ENCODE results near the gene RASAL2. TPM values are rescaled to one million over a fixed set of nuclear protein-coding genes. Genes with fewer than 3 reads are reported as not detected.

RASAL2 gene
- polyA plus RNA-seq, 1 experiment, result 27.7 TPM

GRCh38 chr1:178101266-178101630, 7.3 kb downstream of the RASAL2 start:
- no peak for DNase-seq (ENCODE audit: low read depth)
- Histone ChIP-seq H3K27me3 (ENCODE audit: control insufficient read depth, insufficient read depth, low read length) (no peaks in the 10 kb centered on the region), H3K36me3 (ENCODE audit: control insufficient read depth, insufficient read depth, low read length) (no peaks in the 10 kb centered on the region), H3K4me3 (ENCODE audit: low read depth, low read length) (no peak overlapping the region)
- ChIA-PET CTCF (no interaction called here), POLR2A (no interaction called here)
- no peak for TF ChIP-seq CTCF (IDR thresholded peaks at IDR 0.05; ENCODE audit: insufficient read depth, low read depth, low read length)

DNA sequence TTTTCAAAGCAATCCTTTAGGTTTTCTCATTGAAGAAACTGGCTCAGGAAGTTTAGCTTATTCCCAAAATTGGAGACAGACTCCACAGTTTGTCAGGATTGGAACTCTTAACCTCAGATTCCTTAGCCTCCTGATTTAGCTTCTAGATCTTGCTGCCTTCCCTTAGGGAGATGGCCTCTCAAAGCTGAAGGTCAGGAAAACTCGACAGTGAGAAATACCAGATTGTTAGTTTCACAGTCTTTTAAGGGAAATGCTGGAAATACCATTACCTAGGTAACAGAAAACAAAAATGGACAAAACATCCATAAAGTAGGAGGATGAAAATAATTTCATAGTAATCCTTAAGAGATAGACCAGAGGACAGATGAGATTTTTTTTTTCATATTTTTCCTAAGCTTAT, 7.8 kb downstream of the RASAL2 start:
- DNase-seq (ENCODE audit: low read depth), result no peak
- POLR2A ChIA-PET, result no interaction called here
- no peak overlapping the region for H3K4me3 ChIP-seq (ENCODE audit: low read depth, low read length)
- H3K36me3 ChIP-seq (ENCODE audit: control insufficient read depth, insufficient read depth, low read length), result no peaks in the 10 kb centered on the region
- TF ChIP-seq CTCF (IDR thresholded peaks at IDR 0.05; ENCODE audit: insufficient read depth, low read depth, low read length), result no peak
- CTCF ChIA-PET, result no interaction called here
- H3K27me3 ChIP-seq (ENCODE audit: control insufficient read depth, insufficient read depth, low read length), result no peaks in the 10 kb centered on the region

- DNase-seq (ENCODE audit: low read depth), result no peak
- H3K36me3 ChIP-seq (ENCODE audit: control insufficient read depth, insufficient read depth, low read length), result no peaks in the 10 kb centered on the region
- no peak for TF ChIP-seq CTCF (IDR thresholded peaks at IDR 0.05; ENCODE audit: insufficient read depth, low read depth, low read length)
- CTCF ChIA-PET, result no interaction called here
- POLR2A ChIA-PET, result no interaction called here
- no peaks in the 10 kb centered on the region for H3K27me3 ChIP-seq (ENCODE audit: control insufficient read depth, insufficient read depth, low read length)
- H3K4me3 ChIP-seq (ENCODE audit: low read depth, low read length), result no peak overlapping the region
These were observed 8.3 kb downstream of the RASAL2 start for GRCh38 chr1:178102218-178102617.

DNA sequence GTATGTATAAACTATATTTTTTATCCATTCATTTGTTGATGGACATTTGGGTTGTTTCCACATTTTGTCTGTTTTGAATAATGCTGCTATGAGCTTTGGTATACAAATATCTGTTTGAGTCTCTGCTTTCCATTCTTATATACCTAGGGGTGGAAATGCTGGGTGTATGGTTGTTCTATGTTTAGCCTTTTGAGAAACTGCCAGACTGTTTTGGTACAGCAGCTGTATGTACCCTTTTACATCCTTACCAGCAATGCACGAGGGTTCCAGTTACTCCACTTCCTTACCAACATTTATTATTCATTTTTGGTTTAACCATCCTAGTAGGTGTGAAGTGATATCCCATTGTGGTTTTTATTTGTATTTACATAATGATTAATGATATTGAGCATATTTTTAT, 13.9 kb downstream of the RASAL2 start:
- ChIA-PET CTCF (no interaction called here), POLR2A (no interaction called here)
- Histone ChIP-seq H3K4me3 (ENCODE audit: low read depth, low read length) (no peak overlapping the region), H3K27me3 (ENCODE audit: control insufficient read depth, insufficient read depth, low read length) (no peaks in the 10 kb centered on the region), H3K36me3 (ENCODE audit: control insufficient read depth, insufficient read depth, low read length) (no peaks in the 10 kb centered on the region)
- no peak for DNase-seq (ENCODE audit: low read depth)
- TF ChIP-seq CTCF (IDR thresholded peaks at IDR 0.05; ENCODE audit: insufficient read depth, low read depth, low read length), result no peak

GRCh38 chr1:178109348-178110143, 15.6 kb downstream of the RASAL2 start:
- CTCF ChIA-PET, result interaction anchor here (0.9 kb wide), 1 partner anchor 11 kb away, joined by 3 read pairs; no protein-coding TSS in a partner anchor
- POLR2A ChIA-PET, result interaction anchor here (0.6 kb wide), 1 partner anchor 75 kb away, joined by 3 read pairs; no protein-coding TSS in a partner anchor
- H3K27me3 ChIP-seq (ENCODE audit: control insufficient read depth, insufficient read depth, low read length), result no peaks in the 10 kb centered on the region
- no peak for TF ChIP-seq CTCF (IDR thresholded peaks at IDR 0.05; ENCODE audit: insufficient read depth, low read depth, low read length)
- H3K4me3 ChIP-seq (ENCODE audit: low read depth, low read length), result no peak overlapping the region
- H3K36me3 ChIP-seq (ENCODE audit: control insufficient read depth, insufficient read depth, low read length), result no peaks in the 10 kb centered on the region
- no peak for DNase-seq (ENCODE audit: low read depth)
